Measurements from ENCODE around the gene COLGALT1. TPM values are rescaled to one million over a fixed set of nuclear protein-coding genes. Genes with fewer than 3 reads are reported as not detected.

COLGALT1 gene
- total and polyA plus RNA-seq, 4 donors, result 14.4 to 32.2 (median 22.5) TPM

DNA sequence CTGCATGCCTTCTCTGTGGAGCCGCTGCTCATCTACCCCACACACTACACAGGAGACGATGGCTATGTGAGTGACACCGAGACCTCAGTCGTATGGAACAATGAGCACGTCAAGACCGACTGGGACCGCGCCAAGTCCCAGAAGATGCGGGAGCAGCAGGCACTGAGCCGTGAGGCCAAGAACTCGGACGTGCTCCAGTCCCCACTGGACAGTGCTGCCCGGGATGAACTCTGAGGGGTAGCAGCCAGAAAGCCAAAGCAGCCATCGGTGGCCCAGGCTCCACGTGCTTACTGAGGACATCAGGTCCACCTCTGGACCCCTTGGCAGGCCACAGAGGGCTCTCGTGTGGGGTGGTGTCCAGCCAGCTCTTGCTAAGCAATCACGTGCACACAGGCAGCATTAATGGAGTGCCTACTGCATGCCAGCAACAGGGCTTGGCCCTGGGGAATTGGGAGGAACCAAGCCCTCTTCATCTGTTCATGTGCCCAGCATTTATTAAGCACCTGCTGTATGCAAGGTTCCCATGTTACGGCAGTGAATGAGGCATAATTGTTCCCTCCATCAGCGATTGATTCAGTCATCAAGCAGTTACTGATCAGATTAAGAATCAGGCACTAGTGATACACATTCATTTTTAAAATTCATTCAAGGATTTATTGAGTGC, 25.9 kb downstream of the COLGALT1 start:
- H3K4me1 ChIP-seq (ENCODE audit: control insufficient read depth in 4 of 4, insufficient read depth in 4 of 4, low read length in 3 of 4), result no peaks in the 10 kb centered on the region
- no peak for DNase-seq (ENCODE audit: low spot score)
- H3K4me3 ChIP-seq (ENCODE audit: low read depth in 1 of 3, low read length in 3 of 3), result no peak overlapping the region
- H3K27ac ChIP-seq (ENCODE audit: low read depth in 1 of 2, low read length in 2 of 2), result no peak overlapping the region
- no peaks in the 10 kb centered on the region for H3K27me3 ChIP-seq (ENCODE audit: control insufficient read depth in 4 of 4, insufficient read depth in 4 of 4, low read length in 3 of 4)
- TF ChIP-seq YY1 (IDR thresholded peaks at IDR 0.05) (no peak), TAF1 (conservative IDR thresholded peaks at IDR 0.05) (no peak), RXRA (IDR thresholded peaks at IDR 0.05) (no peak), SP1 (IDR thresholded peaks at IDR 0.05) (no peak), FOXA1 (IDR thresholded peaks at IDR 0.05) (no peak), FOXA2 (IDR thresholded peaks at IDR 0.05) (no peak)
- TF ChIP-seq, protein P1, sequence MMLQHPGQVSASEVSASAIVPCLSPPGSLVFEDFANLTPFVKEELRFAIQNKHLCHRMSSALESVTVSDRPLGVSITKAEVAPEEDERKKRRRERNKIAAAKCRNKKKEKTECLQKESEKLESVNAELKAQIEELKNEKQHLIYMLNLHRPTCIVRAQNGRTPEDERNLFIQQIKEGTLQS (IDR thresholded peaks at IDR 0.05), result no peak
- TF ChIP-seq, protein P2, sequence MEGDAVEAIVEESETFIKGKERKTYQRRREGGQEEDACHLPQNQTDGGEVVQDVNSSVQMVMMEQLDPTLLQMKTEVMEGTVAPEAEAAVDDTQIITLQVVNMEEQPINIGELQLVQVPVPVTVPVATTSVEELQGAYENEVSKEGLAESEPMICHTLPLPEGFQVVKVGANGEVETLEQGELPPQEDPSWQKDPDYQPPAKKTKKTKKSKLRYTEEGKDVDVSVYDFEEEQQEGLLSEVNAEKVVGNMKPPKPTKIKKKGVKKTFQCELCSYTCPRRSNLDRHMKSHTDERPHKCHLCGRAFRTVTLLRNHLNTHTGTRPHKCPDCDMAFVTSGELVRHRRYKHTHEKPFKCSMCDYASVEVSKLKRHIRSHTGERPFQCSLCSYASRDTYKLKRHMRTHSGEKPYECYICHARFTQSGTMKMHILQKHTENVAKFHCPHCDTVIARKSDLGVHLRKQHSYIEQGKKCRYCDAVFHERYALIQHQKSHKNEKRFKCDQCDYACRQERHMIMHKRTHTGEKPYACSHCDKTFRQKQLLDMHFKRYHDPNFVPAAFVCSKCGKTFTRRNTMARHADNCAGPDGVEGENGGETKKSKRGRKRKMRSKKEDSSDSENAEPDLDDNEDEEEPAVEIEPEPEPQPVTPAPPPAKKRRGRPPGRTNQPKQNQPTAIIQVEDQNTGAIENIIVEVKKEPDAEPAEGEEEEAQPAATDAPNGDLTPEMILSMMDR (IDR thresholded peaks at IDR 0.05; ENCODE audit: low read depth, low read length, missing input control), result no peak
- H3K36me3 ChIP-seq (ENCODE audit: control insufficient read depth in 4 of 4, insufficient read depth in 3 of 4, low read depth in 1 of 4, low read length in 3 of 4), result peaks cover 15 to 41% (median 17%) of the 10 kb centered on the region in 4 donors
- H3K9ac ChIP-seq (ENCODE audit: low read depth in 1 of 2, low read length in 2 of 2), result no peak overlapping the region
- 90% methylated on average over 19 of the region's 19 CpGs for WGBS
- H3K9me3 ChIP-seq (ENCODE audit: control insufficient read depth in 4 of 4, low read length in 3 of 4), result no peaks in the 10 kb centered on the region

DNA sequence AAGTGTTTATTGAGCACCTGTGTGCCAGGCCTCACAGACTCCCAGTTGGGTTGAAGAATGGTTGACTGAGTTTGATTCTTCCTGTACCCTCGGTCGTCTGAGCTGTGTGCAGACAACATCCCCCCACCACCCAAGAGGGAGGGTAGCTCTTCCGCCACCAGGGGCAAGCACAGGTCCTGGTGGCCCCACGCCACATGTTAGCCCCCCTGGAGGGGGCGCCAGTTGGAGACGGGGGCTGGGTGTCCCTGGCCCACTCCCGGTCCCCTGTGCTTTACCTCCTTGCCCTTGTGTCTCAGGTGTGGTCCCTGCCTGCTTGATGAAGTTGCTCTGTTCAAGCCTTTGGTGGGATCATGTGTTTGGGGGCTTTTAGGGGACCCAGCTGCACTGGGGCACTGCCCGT, 27.2 kb downstream of the COLGALT1 start:
- Histone ChIP-seq H3K4me1 (ENCODE audit: control insufficient read depth in 4 of 4, insufficient read depth in 4 of 4, low read length in 3 of 4) (no peaks in the 10 kb centered on the region), H3K27ac (ENCODE audit: low read depth in 1 of 2, low read length in 2 of 2) (no peak overlapping the region), H3K9ac (ENCODE audit: low read depth in 1 of 2, low read length in 2 of 2) (no peak overlapping the region), H3K36me3 (ENCODE audit: control insufficient read depth in 4 of 4, insufficient read depth in 3 of 4, low read depth in 1 of 4, low read length in 3 of 4) (peaks cover 15 to 38% (median 16%) of the 10 kb centered on the region in 4 donors), H3K27me3 (ENCODE audit: control insufficient read depth in 4 of 4, insufficient read depth in 4 of 4, low read length in 3 of 4) (no peaks in the 10 kb centered on the region), H3K4me3 (ENCODE audit: low read depth in 1 of 3, low read length in 3 of 3) (no peak overlapping the region), H3K9me3 (ENCODE audit: control insufficient read depth in 4 of 4, low read length in 3 of 4) (no peaks in the 10 kb centered on the region)
- DNase-seq (ENCODE audit: low spot score), result no peak
- TF ChIP-seq, protein P1 (IDR thresholded peaks at IDR 0.05), result no peak
- TF ChIP-seq NR2F2 (IDR thresholded peaks at IDR 0.05), result no peak
- TF ChIP-seq FOXA1 (IDR thresholded peaks at IDR 0.05), result no peak
- no peak for TF ChIP-seq GABPA (IDR thresholded peaks at IDR 0.05 in 1 of 2, conservative IDR thresholded peaks at IDR 0.05 in 1 of 2)
- TF ChIP-seq, protein P3, sequence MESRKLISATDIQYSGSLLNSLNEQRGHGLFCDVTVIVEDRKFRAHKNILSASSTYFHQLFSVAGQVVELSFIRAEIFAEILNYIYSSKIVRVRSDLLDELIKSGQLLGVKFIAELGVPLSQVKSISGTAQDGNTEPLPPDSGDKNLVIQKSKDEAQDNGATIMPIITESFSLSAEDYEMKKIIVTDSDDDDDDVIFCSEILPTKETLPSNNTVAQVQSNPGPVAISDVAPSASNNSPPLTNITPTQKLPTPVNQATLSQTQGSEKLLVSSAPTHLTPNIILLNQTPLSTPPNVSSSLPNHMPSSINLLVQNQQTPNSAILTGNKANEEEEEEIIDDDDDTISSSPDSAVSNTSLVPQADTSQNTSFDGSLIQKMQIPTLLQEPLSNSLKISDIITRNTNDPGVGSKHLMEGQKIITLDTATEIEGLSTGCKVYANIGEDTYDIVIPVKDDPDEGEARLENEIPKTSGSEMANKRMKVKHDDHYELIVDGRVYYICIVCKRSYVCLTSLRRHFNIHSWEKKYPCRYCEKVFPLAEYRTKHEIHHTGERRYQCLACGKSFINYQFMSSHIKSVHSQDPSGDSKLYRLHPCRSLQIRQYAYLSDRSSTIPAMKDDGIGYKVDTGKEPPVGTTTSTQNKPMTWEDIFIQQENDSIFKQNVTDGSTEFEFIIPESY (IDR thresholded peaks at IDR 0.05), result no peak
- TF ChIP-seq FOXA2 (IDR thresholded peaks at IDR 0.05), result no peak
- no peak for TF ChIP-seq RAD21 (IDR thresholded peaks at IDR 0.05)
- WGBS, result 93% methylated on average over 8 of the region's 8 CpGs

DNA sequence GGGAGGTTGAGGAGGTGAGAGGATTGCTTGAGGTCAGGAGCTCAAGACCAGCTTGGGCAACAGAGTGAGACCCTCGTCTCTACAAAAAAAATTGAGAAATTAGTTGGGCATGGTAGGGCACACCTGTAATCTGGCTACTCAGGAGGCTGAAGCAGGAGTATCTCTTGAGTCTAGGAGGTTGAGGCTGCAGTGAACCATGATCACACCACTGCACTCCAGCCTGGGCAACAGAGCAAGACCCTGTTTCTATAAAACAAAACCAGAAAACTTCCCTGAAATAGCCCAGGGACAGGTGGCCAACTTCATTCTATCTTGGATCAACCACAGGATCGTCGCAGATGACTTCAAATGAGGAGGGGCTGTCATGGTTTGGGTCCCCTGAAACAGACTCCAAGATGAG, 28.7 kb downstream of the COLGALT1 start:
- Histone ChIP-seq H3K27ac (ENCODE audit: low read depth in 1 of 2, low read length in 2 of 2) (no peak overlapping the region), H3K4me3 (ENCODE audit: low read depth in 1 of 3, low read length in 3 of 3) (no peak overlapping the region), H3K9ac (ENCODE audit: low read depth in 1 of 2, low read length in 2 of 2) (no peak overlapping the region), H3K36me3 (ENCODE audit: control insufficient read depth in 4 of 4, insufficient read depth in 3 of 4, low read depth in 1 of 4, low read length in 3 of 4) (peaks cover 8 to 28% (median 10%) of the 10 kb centered on the region in 4 donors), H3K9me3 (ENCODE audit: control insufficient read depth in 4 of 4, low read length in 3 of 4) (no peaks in the 10 kb centered on the region), H3K27me3 (ENCODE audit: control insufficient read depth in 4 of 4, insufficient read depth in 4 of 4, low read length in 3 of 4) (no peaks in the 10 kb centered on the region), H3K4me1 (ENCODE audit: control insufficient read depth in 4 of 4, insufficient read depth in 4 of 4, low read length in 3 of 4) (no peaks in the 10 kb centered on the region)
- no peak for DNase-seq (ENCODE audit: low spot score)
- 78% methylated on average over 3 of the region's 3 CpGs for WGBS
- TF ChIP-seq NR2F2 (IDR thresholded peaks at IDR 0.05), result no peak
- no peak for TF ChIP-seq RAD21 (IDR thresholded peaks at IDR 0.05)
- TF ChIP-seq FOXA2 (IDR thresholded peaks at IDR 0.05), result no peak
- TF ChIP-seq, protein P2 (IDR thresholded peaks at IDR 0.05; ENCODE audit: low read depth, low read length, missing input control), result no peak
- no peak for TF ChIP-seq YY1 (IDR thresholded peaks at IDR 0.05)
- TF ChIP-seq, protein P3 (IDR thresholded peaks at IDR 0.05), result no peak
- no peak for TF ChIP-seq HNF4G (IDR thresholded peaks at IDR 0.05)
- TF ChIP-seq, protein P4, sequence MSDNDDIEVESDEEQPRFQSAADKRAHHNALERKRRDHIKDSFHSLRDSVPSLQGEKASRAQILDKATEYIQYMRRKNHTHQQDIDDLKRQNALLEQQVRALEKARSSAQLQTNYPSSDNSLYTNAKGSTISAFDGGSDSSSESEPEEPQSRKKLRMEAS (IDR thresholded peaks at IDR 0.05), result no peak
